PC-3 (cell line): ENCODE data around the gene ANKH. TPM values are rescaled to one million over a fixed set of nuclear protein-coding genes. Genes with fewer than 3 reads are reported as not detected.
A peak's percentile ranks its signal among the peaks of the same experiment; 100 is the strongest.

Experiments used
- ATAC-seq: fragments of 200-7000 bp; cut with Tn5 transposase; 2 replicates; pipeline ENCODE4 v1.9.1; 2020; ENCODE audit warnings: mild to moderate bottlenecking, moderate library complexity
- BruUV-seq: library from RNA; stranded (reverse); fragments of 400-500 nt; replicated peaks from 2 replicates; lab custom pipeline; 2021; lab: Mats Ljungman, UMichigan
- CTCF ChIA-PET: fragments of 300-600 bp; sonication (Branson Sonifier 250); formaldehyde crosslinking; loops from one replicate; lab custom pipeline; 2022; ENCODE audit warnings: antibody characterized with exemption; lab: Charles Lee
- POLR2A ChIA-PET: fragments of 300-600 bp; sonication (Branson Sonifier 250); formaldehyde crosslinking; loops from one replicate; lab custom pipeline; 2022; ENCODE audit warnings: antibody characterized with exemption; ENCODE audit not compliant: unreplicated experiment; lab: Charles Lee
- DNase-seq: peaks from one replicate; pipeline ENCODE4 v3.0.0-alpha.2; 2015
- H2AFZ ChIP-seq: fragments of 300-600 bp; sonication (generic); 2 replicates; pipeline ENCODE4 v1.6.0; 2016; ENCODE audit warnings: antibody characterized with exemption, low read length
- H3F3A ChIP-seq: fragments of 300-600 bp; sonication (generic); one replicate; pipeline ENCODE4 v1.6.0; 2017; ENCODE audit warnings: antibody characterized with exemption, low read length, control low read depth, mild to moderate bottlenecking; ENCODE audit not compliant: unreplicated experiment
- H3K27ac ChIP-seq: fragments of 300-600 bp; sonication (generic); 2 replicates; pipeline ENCODE4 v1.5.1; 2016; ENCODE audit warnings: mild to moderate bottlenecking, low read length
- H3K27me3 ChIP-seq: fragments of 300-600 bp; sonication (generic); 2 replicates; pipeline ENCODE4 v1.6.1; 2016; ENCODE audit warnings: low read length, mixed read lengths
- H3K36me3 ChIP-seq: fragments of 300-600 bp; sonication (generic); 2 replicates; pipeline ENCODE4 v1.6.1; 2016; ENCODE audit warnings: low read depth, mixed run types, low read length, mixed read lengths
- H3K4me1 ChIP-seq: fragments of 300-600 bp; sonication (generic); 2 replicates; pipeline ENCODE4 v1.5.1; 2016; ENCODE audit warnings: low read length; ENCODE audit not compliant: insufficient read depth
- H3K4me2 ChIP-seq: fragments of 300-600 bp; sonication (generic); 2 replicates; pipeline ENCODE4 v1.6.0; 2016; ENCODE audit warnings: low read length
- H3K4me3 ChIP-seq: fragments of 300-600 bp; sonication (generic); 2 replicates; pipeline ENCODE4 v1.5.1; 2016; ENCODE audit warnings: mild to moderate bottlenecking, low read length, mixed read lengths
- H3K79me2 ChIP-seq: fragments of 300-600 bp; sonication (generic); 2 replicates; pipeline ENCODE4 v1.6.1; 2017; ENCODE audit warnings: low read length, mixed read lengths
- H3K9ac ChIP-seq: fragments of 300-600 bp; sonication (generic); 2 replicates; pipeline ENCODE4 v1.6.0; 2016; ENCODE audit warnings: mild to moderate bottlenecking, low read length
- H3K9me2 ChIP-seq: fragments of 300-600 bp; sonication (generic); replicated peaks from 2 replicates; pipeline ENCODE4 v1.6.1; 2016; ENCODE audit warnings: mixed run types, low read length, mixed read lengths
- H3K9me3 ChIP-seq: fragments of 300-600 bp; sonication (generic); 2 replicates; pipeline ENCODE4 v1.6.1; 2016; ENCODE audit warnings: low read length, mixed read lengths
- H4K20me1 ChIP-seq: fragments of 300-600 bp; sonication (generic); 2 replicates; pipeline ENCODE4 v1.6.1; 2016; ENCODE audit warnings: low read length, mixed read lengths
- EZH2 ChIP-seq: fragments of 300-600 bp; sonication (generic); IDR thresholded peaks from one replicate; pipeline ENCODE4 v1.6.1; 2017; ENCODE audit warnings: antibody characterized with exemption, mild to moderate bottlenecking, low read length; ENCODE audit not compliant: unreplicated experiment
- EZH2phosphoT487 ChIP-seq: fragments of 300-600 bp; sonication (generic); IDR thresholded peaks from 2 replicates; pipeline ENCODE4 v1.6.1; 2018; ENCODE audit warnings: mild to moderate bottlenecking, antibody characterized with exemption, low read length, borderline replicate concordance
- intact Hi-C: fragments of 100-400 bp; cut with micrococcal nuclease; formaldehyde crosslinking; loops from 2 replicates; pipeline ENCODE4 v1.9.0; 2023
- total RNA-seq: library from RNA; depleted of rRNA; stranded (reverse); fragments of >200 nt; gene quantifications from 2 replicates; pipeline ENCODE4 v1.2.3, GENCODE V29; 2014
- TF ChIP-seq, protein P1 (sequence below): fragments of 300-600 bp; sonication (generic); conservative IDR thresholded peaks from 2 replicates; pipeline ENCODE4 v1.5.1; 2017; ENCODE audit warnings: antibody characterized with exemption, low read depth, mild to moderate bottlenecking, low read length

Gene ANKH
- total RNA-seq, 1 experiment from 2014 or later, result 11.6 TPM

- Histone ChIP-seq H3K4me2 (no peak overlapping the region), H3K4me1 (peaks cover 35% of the 10 kb centered on the region), H3K27me3 (peaks cover 5% of the 10 kb centered on the region; the same call in 1 of the 2 replicates), H3K4me3 (no peak overlapping the region), H3K27ac (no peak overlapping the region), H3K9me3 (no peaks in the 10 kb centered on the region), H2AFZ (no peak overlapping the region), H3K36me3 (no peaks in the 10 kb centered on the region), H3K9ac (no peak overlapping the region), H3K79me2 (no peaks in the 10 kb centered on the region), H3K9me2 (no peaks in the 10 kb centered on the region), H3F3A (no peaks in the 10 kb centered on the region), H4K20me1 (no peaks in the 10 kb centered on the region)
- no TSS peak for BruUV-seq
- ChIA-PET POLR2A (no interaction called here), CTCF (no interaction called here)
- ATAC-seq, result no peak
- no peak for TF ChIP-seq EZH2
- no peak for TF ChIP-seq EZH2phosphoT487
- no peak for DNase-seq
- intact Hi-C loops, result loop anchor here (10.0 kb wide), 1 partner anchor 59 kb away; no protein-coding TSS in a partner anchor
Measured at GRCh38 chr5:14745753-14746152, 125.8 kb downstream of the ANKH start.

- CTCF ChIA-PET, result no interaction called here
- no peak overlapping the region for H3K9ac ChIP-seq
- no TSS peak for BruUV-seq
- no peak for TF ChIP-seq EZH2phosphoT487
- TF ChIP-seq EZH2, result no peak
- TF ChIP-seq, protein P1, sequence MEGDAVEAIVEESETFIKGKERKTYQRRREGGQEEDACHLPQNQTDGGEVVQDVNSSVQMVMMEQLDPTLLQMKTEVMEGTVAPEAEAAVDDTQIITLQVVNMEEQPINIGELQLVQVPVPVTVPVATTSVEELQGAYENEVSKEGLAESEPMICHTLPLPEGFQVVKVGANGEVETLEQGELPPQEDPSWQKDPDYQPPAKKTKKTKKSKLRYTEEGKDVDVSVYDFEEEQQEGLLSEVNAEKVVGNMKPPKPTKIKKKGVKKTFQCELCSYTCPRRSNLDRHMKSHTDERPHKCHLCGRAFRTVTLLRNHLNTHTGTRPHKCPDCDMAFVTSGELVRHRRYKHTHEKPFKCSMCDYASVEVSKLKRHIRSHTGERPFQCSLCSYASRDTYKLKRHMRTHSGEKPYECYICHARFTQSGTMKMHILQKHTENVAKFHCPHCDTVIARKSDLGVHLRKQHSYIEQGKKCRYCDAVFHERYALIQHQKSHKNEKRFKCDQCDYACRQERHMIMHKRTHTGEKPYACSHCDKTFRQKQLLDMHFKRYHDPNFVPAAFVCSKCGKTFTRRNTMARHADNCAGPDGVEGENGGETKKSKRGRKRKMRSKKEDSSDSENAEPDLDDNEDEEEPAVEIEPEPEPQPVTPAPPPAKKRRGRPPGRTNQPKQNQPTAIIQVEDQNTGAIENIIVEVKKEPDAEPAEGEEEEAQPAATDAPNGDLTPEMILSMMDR, result no peak
- H3F3A ChIP-seq, result no peaks in the 10 kb centered on the region
- H3K4me2 ChIP-seq, result no peak overlapping the region
- ATAC-seq, result no peak
- H3K27ac ChIP-seq, result no peak overlapping the region
- H3K4me3 ChIP-seq, result no peak overlapping the region
- no peaks in the 10 kb centered on the region for H3K79me2 ChIP-seq
- H3K36me3 ChIP-seq, result no peaks in the 10 kb centered on the region
- peaks cover 38% of the 10 kb centered on the region for H3K4me1 ChIP-seq
- intact Hi-C loops, result loop anchor here (10.0 kb wide), 1 partner anchor 60 kb away; no protein-coding TSS in a partner anchor
- no peaks in the 10 kb centered on the region for H3K9me3 ChIP-seq
- H4K20me1 ChIP-seq, result no peaks in the 10 kb centered on the region
- DNase-seq, result no peak
- no peaks in the 10 kb centered on the region for H3K27me3 ChIP-seq
- H2AFZ ChIP-seq, result no peak overlapping the region
- POLR2A ChIA-PET, result no interaction called here
- no peaks in the 10 kb centered on the region for H3K9me2 ChIP-seq
Measured at GRCh38 chr5:14745188-14745563, 126.4 kb downstream of the ANKH start.

GRCh38 chr5:14744296-14745187 is 127.0 kb downstream of the ANKH start:
- Histone ChIP-seq H3K9ac (no peak overlapping the region), H2AFZ (no peak overlapping the region), H4K20me1 (no peaks in the 10 kb centered on the region), H3K27ac (peak overlapping the region; percentile 51), H3F3A (no peaks in the 10 kb centered on the region), H3K4me1 (peaks cover 40% of the 10 kb centered on the region), H3K4me2 (no peak overlapping the region), H3K9me3 (no peaks in the 10 kb centered on the region), H3K27me3 (no peaks in the 10 kb centered on the region), H3K9me2 (no peaks in the 10 kb centered on the region), H3K36me3 (no peaks in the 10 kb centered on the region), H3K79me2 (no peaks in the 10 kb centered on the region), H3K4me3 (no peak overlapping the region)
- BruUV-seq, result no TSS peak
- ATAC-seq, result no peak
- DNase-seq, result no peak
- TF ChIP-seq, protein P1, result no peak
- TF ChIP-seq EZH2 (no peak), EZH2phosphoT487 (no peak)
- POLR2A ChIA-PET, result no interaction called here
- intact Hi-C loops, result loop anchor here (10.0 kb wide), 1 partner anchor 60 kb away; no protein-coding TSS in a partner anchor
- CTCF ChIA-PET, result interaction anchor here (0.6 kb wide), 1 partner anchor 148 kb away, joined by 3 read pairs; no protein-coding TSS in a partner anchor
